HG02973 (cell line): ENCODE data around the gene PITX3.

Experiments used
- ATAC-seq: cut with Tn5 transposase; IDR thresholded peaks from one replicate; pipeline ENCODE4 v1.9.1; 2021; ENCODE audit warnings: moderate library complexity; ENCODE audit not compliant: unreplicated experiment

PITX3 gene

GRCh38 chr10:102185811-102186527, 55.3 kb downstream of the PITX3 start:
- ATAC-seq: no peak

GRCh38 chr10:102185272-102185671, 56.0 kb downstream of the PITX3 start:
- ATAC-seq: no peak

- no peak for ATAC-seq
Observed at GRCh38 chr10:102184606-102185005, 56.7 kb downstream of the PITX3 start.
